ENCODE measurements around the gene CCL14. TPM values are rescaled to one million over a fixed set of nuclear protein-coding genes. Genes with fewer than 3 reads are reported as not detected.

The CCL14 gene
- total RNA-seq, 4 donors from 2014 or later = 6.3 to 8.3 (median 6.7) TPM

- H3K36me3 ChIP-seq = peaks cover 0 to 15% (median 0%) of the 10 kb centered on the region in 3 donors
- DNase-seq = no peak
- no peaks in the 10 kb centered on the region for H3K4me1 ChIP-seq
- no peaks in the 10 kb centered on the region for H3K27me3 ChIP-seq
- H3K27ac ChIP-seq = no peak overlapping the region
- H3K9me3 ChIP-seq = no peaks in the 10 kb centered on the region
- H3K4me3 ChIP-seq = no peak overlapping the region
- no peak for TF ChIP-seq CTCF (IDR thresholded peaks at IDR 0.05)
- no peak for TF ChIP-seq POLR2A (IDR thresholded peaks at IDR 0.05)
Observed at GRCh38 chr17:35988164-35988563, 1.6 kb upstream of the CCL14 start.

GRCh38 chr17:35984140-35984539 is 2.4 kb downstream of the CCL14 start:
- TF ChIP-seq POLR2A (IDR thresholded peaks at IDR 0.05) (no peak), CTCF (IDR thresholded peaks at IDR 0.05) (no peak)
- Histone ChIP-seq H3K27ac (no peak overlapping the region), H3K27me3 (no peaks in the 10 kb centered on the region), H3K4me1 (no peaks in the 10 kb centered on the region), H3K9me3 (no peaks in the 10 kb centered on the region), H3K4me3 (no peak overlapping the region), H3K36me3 (peaks cover 0 to 5% (median 0%) of the 10 kb centered on the region in 3 donors)
- DNase-seq = no peak

GRCh38 chr17:35982409-35983191 is 3.9 kb downstream of the CCL14 start:
- no peaks in the 10 kb centered on the region for H3K4me1 ChIP-seq
- no peak overlapping the region for H3K27ac ChIP-seq
- no peak for TF ChIP-seq CTCF (IDR thresholded peaks at IDR 0.05)
- no peak for TF ChIP-seq POLR2A (IDR thresholded peaks at IDR 0.05)
- H3K36me3 ChIP-seq = no peaks in the 10 kb centered on the region
- no peak for DNase-seq
- H3K4me3 ChIP-seq = no peak overlapping the region
- H3K9me3 ChIP-seq = no peaks in the 10 kb centered on the region
- no peaks in the 10 kb centered on the region for H3K27me3 ChIP-seq

- H3K27ac ChIP-seq = no peak overlapping the region
- no peaks in the 10 kb centered on the region for H3K27me3 ChIP-seq
- H3K9me3 ChIP-seq = no peaks in the 10 kb centered on the region
- H3K4me3 ChIP-seq = no peak overlapping the region
- TF ChIP-seq CTCF (IDR thresholded peaks at IDR 0.05) (peak in 4 of 6 experiments; percentile 18 to 50 (median 36)), POLR2A (IDR thresholded peaks at IDR 0.05) (no peak)
- DNase-seq = peak in 2 of 3 donors; percentile 54 to 58
- no peaks in the 10 kb centered on the region for H3K4me1 ChIP-seq
- no peaks in the 10 kb centered on the region for H3K36me3 ChIP-seq
Observed at GRCh38 chr17:35981908-35982330, 4.6 kb downstream of the CCL14 start.

GRCh38 chr17:35981246-35981645 is 5.3 kb downstream of the CCL14 start, which contains the start of gene CCL16:
Gene CCL16, minus strand, starts transcription at chr17:35981497. Its CDS starts 77 bp downstream, at chr17:35981420.
- H3K4me3 ChIP-seq = peak within 1 kb of the TSS in 1 of 4 donors; percentile 19
- no peaks in the 10 kb centered on the region for H3K27me3 ChIP-seq
- H3K27ac ChIP-seq = no peak within 1 kb of the TSS
- DNase-seq = no peak
- no peaks in the 10 kb centered on the region for H3K36me3 ChIP-seq
- H3K9me3 ChIP-seq = no peaks in the 10 kb centered on the region
- TF ChIP-seq POLR2A (IDR thresholded peaks at IDR 0.05) = no peak
- TF ChIP-seq CTCF (IDR thresholded peaks at IDR 0.05) = no peak
- H3K4me1 ChIP-seq = no peaks in the 10 kb centered on the region
